Measurements from ENCODE around the gene AJAP1. TPM values are rescaled to one million over a fixed set of nuclear protein-coding genes. Genes with fewer than 3 reads are reported as not detected.

AJAP1 gene
- total RNA-seq, 1 donor from 2014 or later, result 3.5 TPM

- no peak for TF ChIP-seq CTCF (IDR thresholded peaks at IDR 0.05; ENCODE audit: partially characterized antibody, unreplicated experiment)
- H3K36me3 Mint-ChIP-seq (ENCODE audit: unreplicated experiment), result peaks cover 4% of the 10 kb centered on the region
- no peak overlapping the region for H3K4me3 Mint-ChIP-seq (ENCODE audit: unreplicated experiment)
- DNase-seq, result no peak
- H3K9me3 Mint-ChIP-seq (ENCODE audit: unreplicated experiment), result peaks cover 22% of the 10 kb centered on the region
- peaks cover 9% of the 10 kb centered on the region for H3K27me3 Mint-ChIP-seq (ENCODE audit: unreplicated experiment)
- peaks cover 1% of the 10 kb centered on the region for H3K4me1 Mint-ChIP-seq (ENCODE audit: low read depth, unreplicated experiment)
- no peak overlapping the region for H3K27ac Mint-ChIP-seq (ENCODE audit: unreplicated experiment)
These were observed 70.4 kb downstream of the AJAP1 start for GRCh38 chr1:4724695-4725250.

- H3K9me3 Mint-ChIP-seq (ENCODE audit: unreplicated experiment), result peaks cover 24% of the 10 kb centered on the region
These were observed 71.0 kb downstream of the AJAP1 start for GRCh38 chr1:4725416-4725815.

GRCh38 chr1:4726620-4727341 is 72.4 kb downstream of the AJAP1 start:
- H3K9me3 Mint-ChIP-seq (ENCODE audit: unreplicated experiment), result peaks cover 17% of the 10 kb centered on the region
- H3K36me3 Mint-ChIP-seq (ENCODE audit: unreplicated experiment), result peaks cover 8% of the 10 kb centered on the region
- H3K27me3 Mint-ChIP-seq (ENCODE audit: unreplicated experiment), result peaks cover 12% of the 10 kb centered on the region
- no peak overlapping the region for H3K4me3 Mint-ChIP-seq (ENCODE audit: unreplicated experiment)
- H3K4me1 Mint-ChIP-seq (ENCODE audit: low read depth, unreplicated experiment), result peaks cover 1% of the 10 kb centered on the region
- no peak overlapping the region for H3K27ac Mint-ChIP-seq (ENCODE audit: unreplicated experiment)
- DNase-seq, result no peak
- no peak for TF ChIP-seq CTCF (IDR thresholded peaks at IDR 0.05; ENCODE audit: partially characterized antibody, unreplicated experiment)

More at GRCh38 chr1:4725416-4725815, 71.0 kb downstream of the AJAP1 start:
- Mint-ChIP-seq H3K36me3 (ENCODE audit: unreplicated experiment) (peaks cover 8% of the 10 kb centered on the region), H3K4me3 (ENCODE audit: unreplicated experiment) (no peak overlapping the region), H3K4me1 (ENCODE audit: low read depth, unreplicated experiment) (peaks cover 1% of the 10 kb centered on the region), H3K27me3 (ENCODE audit: unreplicated experiment) (peaks cover 9% of the 10 kb centered on the region), H3K27ac (ENCODE audit: unreplicated experiment) (no peak overlapping the region)
- no peak for TF ChIP-seq CTCF (IDR thresholded peaks at IDR 0.05; ENCODE audit: partially characterized antibody, unreplicated experiment)
- no peak for DNase-seq

- Mint-ChIP-seq H3K9me3 (ENCODE audit: unreplicated experiment) (peaks cover 16% of the 10 kb centered on the region), H3K27ac (ENCODE audit: unreplicated experiment) (no peak overlapping the region), H3K36me3 (ENCODE audit: unreplicated experiment) (peaks cover 8% of the 10 kb centered on the region), H3K27me3 (ENCODE audit: unreplicated experiment) (peaks cover 14% of the 10 kb centered on the region), H3K4me3 (ENCODE audit: unreplicated experiment) (no peak overlapping the region), H3K4me1 (ENCODE audit: low read depth, unreplicated experiment) (peaks cover 1% of the 10 kb centered on the region)
- no peak for DNase-seq
- no peak for TF ChIP-seq CTCF (IDR thresholded peaks at IDR 0.05; ENCODE audit: partially characterized antibody, unreplicated experiment)
These were observed 74.1 kb downstream of the AJAP1 start for GRCh38 chr1:4728319-4729089.

Measured in glutamatergic neuron (in vitro differentiated cells).